ENCODE data around the gene NEDD8.
"Not testable (repeated sequence)": the region's sequence is repeated elsewhere in the genome, so short reads cannot be mapped to it uniquely, and the experiment has no call there.

- not testable (repeated sequence) for TF ChIP-seq EP300, POLR2A (IDR thresholded peaks at IDR 0.05)
Observed at GRCh38 chr14:24203249-24203886, 28.8 kb downstream of the NEDD8 start.
